Neural progenitor cell (in vitro differentiated cells): ENCODE measurements around the gene DCX. TPM values are rescaled to one million over a fixed set of nuclear protein-coding genes. Genes with fewer than 3 reads are reported as not detected.

Source experiments
- DNase-seq: peaks from one replicate; pipeline ENCODE4 v3.0.0-alpha.2; 2016; ENCODE audit warnings: low spot score
- H2AFZ ChIP-seq: fragments of 200-600 bp; sonication (generic); replicated peaks from 2 replicates; pipeline ENCODE4 v1.6.1; 2016; ENCODE audit warnings: antibody characterized with exemption
- H3F3A ChIP-seq: fragments of 200-600 bp; sonication (generic); 2 replicates; pipeline ENCODE4 v1.6.1; 2016; ENCODE audit warnings: antibody characterized with exemption, low read depth
- H3K27ac ChIP-seq: fragments of 200-600 bp; sonication (generic); 2 replicates; pipeline ENCODE4 v1.5.1; 2016; ENCODE audit warnings: mild to moderate bottlenecking
- H3K27me3 ChIP-seq: fragments of 200-600 bp; sonication (generic); 2 replicates; pipeline ENCODE4 v1.6.1; 2016; ENCODE audit warnings: mild to moderate bottlenecking, moderate library complexity
- H3K36me3 ChIP-seq: fragments of 200-600 bp; sonication (generic); 2 replicates; pipeline ENCODE4 v1.5.1; 2016
- H3K4me1 ChIP-seq: fragments of 200-600 bp; sonication (generic); 2 replicates; pipeline ENCODE4 v1.6.1; 2016; ENCODE audit warnings: mixed run types
- H3K4me2 ChIP-seq: fragments of 200-600 bp; sonication (generic); 2 replicates; pipeline ENCODE4 v1.6.1; 2016
- H3K4me3 ChIP-seq: fragments of 200-600 bp; sonication (generic); 2 replicates; pipeline ENCODE4 v1.5.1; 2016
- H3K79me2 ChIP-seq: fragments of 200-600 bp; sonication (generic); 2 replicates; pipeline ENCODE4 v1.6.1; 2016; ENCODE audit warnings: low read depth
- H3K9ac ChIP-seq: fragments of 200-600 bp; sonication (generic); 2 replicates; pipeline ENCODE4 v1.6.1; 2016
- H3K9me3 ChIP-seq: fragments of 200-600 bp; sonication (generic); 2 replicates; pipeline ENCODE4 v1.5.1; 2016; ENCODE audit warnings: low read depth
- H4K20me1 ChIP-seq: fragments of 200-600 bp; sonication (generic); 2 replicates; pipeline ENCODE4 v1.6.1; 2016; ENCODE audit warnings: low read depth
- H3K27ac Mint-ChIP-seq: 3 replicates; pipeline ENCODE4 v1.8.0; 2021; ENCODE audit warnings: mixed read lengths
- H3K27me3 Mint-ChIP-seq: 2 replicates; pipeline ENCODE4 v1.8.0; 2022; ENCODE audit warnings: low read depth, mild to moderate bottlenecking, inconsistent platforms, moderate library complexity, mixed read lengths; ENCODE audit not compliant: insufficient read depth
- H3K36me3 Mint-ChIP-seq: 3 replicates; pipeline ENCODE4 v1.8.0; 2021; ENCODE audit warnings: mixed read lengths
- H3K4me1 Mint-ChIP-seq: 3 replicates; pipeline ENCODE4 v1.8.0; 2021; ENCODE audit warnings: mixed read lengths
- H3K4me3 Mint-ChIP-seq: 3 replicates; pipeline ENCODE4 v1.8.0; 2021; ENCODE audit warnings: mild to moderate bottlenecking, moderate library complexity, mixed read lengths
- H3K9me3 Mint-ChIP-seq: 3 replicates; pipeline ENCODE4 v1.8.0; 2020; ENCODE audit warnings: mixed read lengths
- EZH2 ChIP-seq: fragments of 200-600 bp; sonication (generic); IDR thresholded peaks from 2 replicates; pipeline ENCODE4 v1.6.1; 2017; ENCODE audit warnings: antibody characterized with exemption, mild to moderate bottlenecking, moderate library complexity
- EZH2phosphoT487 ChIP-seq: fragments of 200-600 bp; sonication (generic); IDR thresholded peaks from 2 replicates; pipeline ENCODE4 v1.6.1; 2017; ENCODE audit warnings: antibody characterized with exemption
- total RNA-seq: library from RNA; depleted of rRNA; stranded (reverse); fragments of >200 nt; gene quantifications from 2 replicates; pipeline ENCODE4 v1.2.3, GENCODE V29; 2015; ENCODE audit warnings: low replicate concordance
- TF ChIP-seq, protein P1 (sequence below): fragments of 200-600 bp; sonication (generic); IDR thresholded peaks from 2 replicates; pipeline ENCODE4 v1.5.1; 2017; ENCODE audit warnings: antibody characterized with exemption, mild to moderate bottlenecking

Gene DCX
- total RNA-seq, 1 donor from 2014 or later, result 4.8 TPM

DNA sequence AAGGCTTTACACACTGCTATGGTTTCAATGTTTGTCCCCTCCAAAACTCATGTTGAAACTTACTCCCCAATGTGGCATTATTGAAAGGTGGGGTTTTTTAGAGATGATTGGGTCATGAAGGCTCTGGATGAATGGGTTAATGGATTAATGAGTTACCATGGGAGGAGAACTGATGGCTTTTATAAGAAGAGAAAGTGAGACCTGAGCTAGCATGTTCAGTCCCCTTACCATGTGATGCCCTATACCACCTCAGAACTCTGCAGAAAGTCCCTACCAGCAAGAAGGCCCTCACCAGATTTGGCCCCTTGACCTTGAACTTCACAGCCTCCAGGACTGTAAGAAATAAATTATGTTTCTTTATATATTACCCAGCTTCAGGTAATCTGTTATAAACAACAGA is 72.8 kb downstream of the DCX start:
- H3K36me3 Mint-ChIP-seq, result no peaks in the 10 kb centered on the region

DNA sequence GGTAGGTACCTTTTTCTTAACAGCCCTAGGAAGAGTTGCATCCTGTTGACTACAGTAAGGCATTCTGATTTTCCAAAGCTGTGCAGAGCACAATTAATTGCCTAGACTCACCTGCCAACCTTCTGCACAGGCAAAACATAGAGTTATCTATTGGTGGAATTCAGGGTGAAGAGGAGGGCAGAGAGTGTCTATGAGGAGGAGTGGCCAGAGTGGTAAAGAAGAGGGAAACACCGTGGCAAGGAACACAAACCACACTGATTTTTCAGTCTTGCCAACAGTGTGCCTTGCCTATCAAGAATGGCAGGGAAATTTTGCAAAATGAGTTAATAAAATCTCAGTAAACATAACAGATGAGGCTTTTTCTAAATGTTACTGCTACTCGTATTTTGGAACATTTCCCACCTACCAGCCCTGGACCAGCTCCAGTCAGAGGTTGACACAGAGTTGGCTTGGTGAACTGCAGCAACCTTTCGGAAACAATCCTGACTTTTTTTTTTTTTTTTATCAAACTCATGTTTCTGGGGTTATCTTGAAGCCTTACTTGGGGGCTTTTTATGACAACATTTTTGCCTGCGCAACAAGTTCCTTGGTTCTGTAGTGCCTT is 73.8 kb downstream of the DCX start:
- no peaks in the 10 kb centered on the region for H3K36me3 Mint-ChIP-seq
- no peaks in the 10 kb centered on the region for H3K36me3 ChIP-seq
- no peaks in the 10 kb centered on the region for H3K27me3 ChIP-seq
- H3K27me3 Mint-ChIP-seq, result peaks cover 4% of the 10 kb centered on the region
- no peak for DNase-seq
- no peak overlapping the region for H3K4me3 Mint-ChIP-seq
- no peaks in the 10 kb centered on the region for H4K20me1 ChIP-seq
- H3K9ac ChIP-seq, result no peak overlapping the region
- H3K4me3 ChIP-seq, result no peak overlapping the region
- H3K9me3 Mint-ChIP-seq, result no peaks in the 10 kb centered on the region
- H3K9me3 ChIP-seq, result no peaks in the 10 kb centered on the region
- H3K27ac Mint-ChIP-seq, result no peak overlapping the region
- no peak overlapping the region for H3K4me2 ChIP-seq
- H3K4me1 Mint-ChIP-seq, result no peaks in the 10 kb centered on the region
- H3K27ac ChIP-seq, result no peak overlapping the region
- no peaks in the 10 kb centered on the region for H3K79me2 ChIP-seq
- H3F3A ChIP-seq, result no peaks in the 10 kb centered on the region
- H2AFZ ChIP-seq, result no peak overlapping the region
- no peak for TF ChIP-seq EZH2phosphoT487
- TF ChIP-seq, protein P1, sequence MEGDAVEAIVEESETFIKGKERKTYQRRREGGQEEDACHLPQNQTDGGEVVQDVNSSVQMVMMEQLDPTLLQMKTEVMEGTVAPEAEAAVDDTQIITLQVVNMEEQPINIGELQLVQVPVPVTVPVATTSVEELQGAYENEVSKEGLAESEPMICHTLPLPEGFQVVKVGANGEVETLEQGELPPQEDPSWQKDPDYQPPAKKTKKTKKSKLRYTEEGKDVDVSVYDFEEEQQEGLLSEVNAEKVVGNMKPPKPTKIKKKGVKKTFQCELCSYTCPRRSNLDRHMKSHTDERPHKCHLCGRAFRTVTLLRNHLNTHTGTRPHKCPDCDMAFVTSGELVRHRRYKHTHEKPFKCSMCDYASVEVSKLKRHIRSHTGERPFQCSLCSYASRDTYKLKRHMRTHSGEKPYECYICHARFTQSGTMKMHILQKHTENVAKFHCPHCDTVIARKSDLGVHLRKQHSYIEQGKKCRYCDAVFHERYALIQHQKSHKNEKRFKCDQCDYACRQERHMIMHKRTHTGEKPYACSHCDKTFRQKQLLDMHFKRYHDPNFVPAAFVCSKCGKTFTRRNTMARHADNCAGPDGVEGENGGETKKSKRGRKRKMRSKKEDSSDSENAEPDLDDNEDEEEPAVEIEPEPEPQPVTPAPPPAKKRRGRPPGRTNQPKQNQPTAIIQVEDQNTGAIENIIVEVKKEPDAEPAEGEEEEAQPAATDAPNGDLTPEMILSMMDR, result no peak
- TF ChIP-seq EZH2, result no peak
- peaks cover 27% of the 10 kb centered on the region for H3K4me1 ChIP-seq

More for the DNA sequence above, 72.8 kb downstream of the DCX start:
- Histone ChIP-seq H3K9me3 (no peaks in the 10 kb centered on the region), H3K4me2 (no peak overlapping the region), H3K9ac (no peak overlapping the region), H3K27ac (no peak overlapping the region), H3K4me1 (peaks cover 20% of the 10 kb centered on the region), H3K79me2 (no peaks in the 10 kb centered on the region), H3K36me3 (no peaks in the 10 kb centered on the region), H3K27me3 (no peaks in the 10 kb centered on the region), H2AFZ (no peak overlapping the region), H3K4me3 (no peak overlapping the region), H3F3A (no peaks in the 10 kb centered on the region), H4K20me1 (no peaks in the 10 kb centered on the region)
- Mint-ChIP-seq H3K4me1 (no peaks in the 10 kb centered on the region), H3K27ac (no peak overlapping the region), H3K27me3 (peaks cover 3% of the 10 kb centered on the region), H3K9me3 (no peaks in the 10 kb centered on the region), H3K4me3 (no peak overlapping the region)
- TF ChIP-seq, protein P1, result no peak
- TF ChIP-seq EZH2 (no peak), EZH2phosphoT487 (no peak)
- no peak for DNase-seq

GRCh38 chrX:111337067-111337637 is 74.8 kb downstream of the DCX start:
- H3K4me1 Mint-ChIP-seq, result no peaks in the 10 kb centered on the region
- Histone ChIP-seq H3K4me2 (no peak overlapping the region), H3K27me3 (no peaks in the 10 kb centered on the region), H3K9me3 (no peaks in the 10 kb centered on the region), H2AFZ (no peak overlapping the region), H3F3A (no peaks in the 10 kb centered on the region), H3K27ac (no peak overlapping the region), H3K4me3 (no peak overlapping the region), H3K9ac (no peak overlapping the region), H3K79me2 (no peaks in the 10 kb centered on the region), H3K4me1 (peaks cover 27% of the 10 kb centered on the region), H4K20me1 (no peaks in the 10 kb centered on the region), H3K36me3 (no peaks in the 10 kb centered on the region)
- H3K27ac Mint-ChIP-seq, result no peak overlapping the region
- TF ChIP-seq EZH2phosphoT487 (no peak), EZH2 (no peak)
- TF ChIP-seq, protein P1, result no peak
- no peaks in the 10 kb centered on the region for H3K9me3 Mint-ChIP-seq
- H3K4me3 Mint-ChIP-seq, result no peak overlapping the region
- DNase-seq, result no peak
- no peaks in the 10 kb centered on the region for H3K36me3 Mint-ChIP-seq
- peaks cover 4% of the 10 kb centered on the region for H3K27me3 Mint-ChIP-seq
